NCI-H1105 treated with DMSO at 0.1 percent for 48 hours (cell line): ENCODE data around the gene CELSR1.

Source experiments
- DNase-seq: peaks from one replicate; lab custom pipeline; 2025; lab: John Stamatoyannopoulos, UW

Gene CELSR1

DNA sequence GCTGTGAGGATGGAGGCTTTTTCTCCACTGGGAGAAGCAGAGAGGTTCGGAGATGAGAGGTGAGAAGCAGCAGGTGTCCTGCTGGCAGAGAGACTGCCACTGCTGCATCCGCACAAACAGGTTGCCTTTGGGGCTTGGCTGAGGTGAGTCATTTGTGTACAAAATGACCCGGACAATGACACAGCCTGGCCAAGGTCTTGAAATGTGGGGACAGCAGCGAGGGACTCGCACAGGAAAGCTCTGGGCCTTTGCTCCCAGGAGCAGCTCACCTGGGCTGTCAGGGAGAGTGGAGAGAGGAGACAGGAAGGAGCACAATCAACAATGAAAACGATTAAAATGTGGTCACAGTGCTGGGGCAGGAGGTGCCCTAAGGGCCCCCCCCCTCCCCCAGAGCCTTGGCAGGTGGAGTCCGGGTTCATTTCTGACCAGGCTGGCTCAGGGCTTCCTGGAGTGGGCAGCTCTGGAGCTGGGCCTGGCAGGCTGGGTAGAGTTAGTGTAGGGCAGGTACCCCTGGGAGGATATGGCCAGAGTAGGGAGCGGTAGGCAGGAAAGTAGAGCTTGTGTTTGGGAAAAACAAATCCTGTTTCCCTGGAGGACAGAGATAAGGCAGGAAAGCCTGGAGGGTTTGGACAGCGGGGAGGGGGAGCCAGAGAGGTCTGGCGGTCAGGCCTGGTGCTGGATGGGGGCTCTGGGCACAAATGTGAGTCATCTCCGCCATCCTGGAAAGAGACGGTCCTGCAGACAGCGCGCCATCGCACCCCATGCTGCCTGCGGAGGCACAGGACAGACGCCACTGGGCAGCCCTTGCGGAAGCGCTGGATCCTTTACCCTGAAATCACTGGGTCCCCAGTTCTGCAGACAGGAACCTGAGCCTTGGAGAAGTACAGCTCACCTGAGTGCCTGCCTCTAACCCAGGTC lies 37.8 kb upstream of the CELSR1 start:
- DNase-seq: no peak

GRCh38 chr22:46574438-46574992 lies 37.1 kb upstream of the CELSR1 start:
- DNase-seq: no peak

- no peak for DNase-seq
Observed at GRCh38 chr22:46573781-46574437, 36.5 kb upstream of the CELSR1 start.

DNA sequence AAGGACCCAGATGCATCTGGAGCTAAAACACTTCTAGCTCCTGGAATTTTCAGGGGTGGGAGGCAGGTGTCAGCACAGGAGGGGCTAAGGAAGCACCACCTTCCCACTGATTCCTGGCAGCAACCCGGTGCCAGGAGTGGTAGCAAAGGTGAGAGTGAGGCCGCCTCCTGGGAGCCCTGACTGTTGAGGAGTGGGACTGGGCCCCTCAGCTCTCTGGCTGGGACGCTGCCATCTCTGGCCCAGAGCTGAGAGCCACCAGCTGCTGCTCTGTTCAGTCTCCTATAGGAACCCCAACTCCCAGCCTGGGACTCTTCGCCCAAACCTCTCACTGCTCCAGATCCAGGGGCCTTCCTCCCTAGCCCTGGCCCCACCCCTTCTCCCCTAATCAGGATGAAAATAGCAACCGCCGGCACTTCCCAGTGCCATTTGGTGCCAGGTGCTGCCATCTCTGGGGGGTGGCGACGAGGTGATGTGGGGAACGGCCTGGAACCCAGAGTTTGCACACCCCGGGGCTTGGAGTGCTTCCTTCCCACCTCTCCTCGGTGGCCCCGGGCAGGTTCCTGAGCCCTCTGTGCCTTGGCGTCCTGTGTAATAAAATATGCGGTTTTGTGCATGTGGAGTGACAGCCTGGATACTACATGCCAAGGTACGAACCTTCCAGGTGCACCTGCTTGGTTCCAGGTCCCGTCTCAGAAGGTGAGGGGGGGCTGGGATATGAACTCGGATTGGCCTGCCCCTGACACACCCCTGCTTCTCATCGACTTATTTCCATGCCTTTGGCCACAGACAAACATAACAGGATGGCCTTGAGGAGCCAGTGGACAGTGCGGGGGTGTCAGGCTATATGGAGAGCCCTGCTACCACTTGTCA lies 35.7 kb upstream of the CELSR1 start:
- no peak for DNase-seq

- no peak for DNase-seq
Observed at GRCh38 chr22:46571642-46572250, 34.3 kb upstream of the CELSR1 start.

DNA sequence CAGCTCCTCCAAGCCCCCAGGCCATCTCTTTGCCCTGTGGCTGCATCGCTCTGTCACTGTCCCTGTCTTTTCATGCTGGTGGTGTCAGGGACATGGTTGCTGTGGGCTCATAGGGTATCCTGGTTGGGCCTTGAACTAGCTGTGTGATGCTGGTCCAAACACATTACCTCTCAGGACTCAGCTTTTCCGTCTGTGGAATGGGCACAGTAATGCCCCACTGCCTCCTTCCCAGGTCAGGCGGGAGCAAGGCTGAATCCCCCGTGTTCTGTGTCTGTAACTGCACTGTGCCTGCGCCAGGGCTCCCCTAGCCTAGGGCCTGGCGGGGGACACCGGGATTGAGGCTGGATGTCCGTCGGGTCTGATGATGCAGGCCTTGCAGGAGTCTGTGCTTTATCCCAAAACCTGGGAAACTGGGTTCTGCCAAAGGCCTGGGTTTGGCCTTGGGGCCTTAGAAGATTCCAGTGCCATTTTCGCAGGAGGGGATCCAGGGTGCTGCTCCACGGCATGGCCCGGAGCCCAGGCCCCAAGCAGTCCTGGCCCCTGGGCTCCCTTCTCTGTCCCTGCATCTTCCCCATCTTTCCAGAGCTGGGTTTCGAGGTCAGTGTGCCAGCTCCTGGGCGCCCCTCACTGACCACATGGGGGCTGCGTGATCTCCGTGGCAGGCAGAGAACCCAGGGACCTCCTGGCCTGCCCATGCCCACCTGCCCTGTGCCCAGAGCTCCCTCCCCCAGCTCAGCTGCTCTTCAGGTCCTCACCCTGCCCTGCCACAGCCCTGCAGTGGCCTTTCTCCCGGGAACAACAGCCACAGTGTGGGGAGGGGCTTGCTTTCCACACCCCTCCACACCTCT lies 32.7 kb upstream of the CELSR1 start:
- DNase-seq: no peak

DNA sequence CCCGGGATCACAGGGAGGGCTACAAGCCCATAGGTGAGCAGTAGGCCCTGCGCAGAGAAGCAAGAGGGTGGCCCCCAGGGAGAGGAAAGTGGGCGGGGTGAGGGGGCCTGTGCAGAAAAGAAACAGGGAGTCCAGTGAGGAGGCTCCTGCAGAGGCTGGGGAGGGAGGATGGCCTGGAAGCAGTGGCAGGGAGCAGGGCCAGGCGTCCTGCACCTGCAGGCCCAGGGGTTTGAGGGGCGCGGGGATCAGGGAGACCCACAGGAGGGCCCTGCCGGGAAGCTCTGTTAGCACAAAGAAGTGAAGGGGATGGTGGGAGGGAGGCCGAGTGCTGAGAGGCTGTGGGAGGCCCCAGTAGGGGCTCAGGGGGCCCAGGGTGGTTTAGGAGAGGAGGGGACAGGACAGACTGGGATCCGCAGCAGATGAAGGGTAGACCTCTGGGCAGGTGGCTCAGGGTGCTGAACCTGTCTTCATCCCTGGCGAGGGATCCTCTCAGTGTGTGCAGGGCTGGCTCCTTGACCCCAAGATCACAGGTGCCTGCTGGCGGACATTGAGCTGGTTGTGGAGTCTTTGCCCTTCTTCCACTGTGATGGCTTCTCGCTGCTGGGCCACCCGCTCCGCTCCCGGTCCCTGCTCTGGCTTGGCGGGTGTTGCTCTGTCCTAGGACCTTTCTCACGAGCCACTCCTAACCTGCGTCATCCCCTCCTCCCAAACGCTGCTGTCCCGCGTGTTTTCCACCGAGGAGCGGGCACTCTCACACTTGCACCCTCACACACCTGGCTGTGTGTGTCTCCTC lies 31.8 kb upstream of the CELSR1 start:
- no peak for DNase-seq

GRCh38 chr22:46568102-46568809 lies 30.8 kb upstream of the CELSR1 start:
- no peak for DNase-seq

DNA sequence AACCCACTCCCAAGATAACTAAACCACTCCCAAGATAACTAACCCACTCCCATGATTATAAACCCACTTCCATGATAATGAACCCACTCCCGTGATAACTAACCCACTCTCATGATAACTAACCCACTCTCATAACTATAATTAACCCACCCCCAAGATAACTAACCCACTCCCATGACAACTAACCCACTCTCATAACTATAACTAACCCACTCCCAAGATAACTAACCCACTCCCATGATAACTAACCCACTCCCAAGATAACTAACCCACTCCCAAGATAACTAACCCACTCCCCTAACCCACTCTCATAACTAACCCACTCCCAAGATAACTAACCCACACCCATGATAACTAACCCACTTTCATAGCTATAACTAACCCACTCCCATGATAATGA lies 30.1 kb upstream of the CELSR1 start:
- no peak for DNase-seq

GRCh38 chr22:46564084-46564714 lies 26.8 kb upstream of the CELSR1 start:
- DNase-seq: no peak

DNA sequence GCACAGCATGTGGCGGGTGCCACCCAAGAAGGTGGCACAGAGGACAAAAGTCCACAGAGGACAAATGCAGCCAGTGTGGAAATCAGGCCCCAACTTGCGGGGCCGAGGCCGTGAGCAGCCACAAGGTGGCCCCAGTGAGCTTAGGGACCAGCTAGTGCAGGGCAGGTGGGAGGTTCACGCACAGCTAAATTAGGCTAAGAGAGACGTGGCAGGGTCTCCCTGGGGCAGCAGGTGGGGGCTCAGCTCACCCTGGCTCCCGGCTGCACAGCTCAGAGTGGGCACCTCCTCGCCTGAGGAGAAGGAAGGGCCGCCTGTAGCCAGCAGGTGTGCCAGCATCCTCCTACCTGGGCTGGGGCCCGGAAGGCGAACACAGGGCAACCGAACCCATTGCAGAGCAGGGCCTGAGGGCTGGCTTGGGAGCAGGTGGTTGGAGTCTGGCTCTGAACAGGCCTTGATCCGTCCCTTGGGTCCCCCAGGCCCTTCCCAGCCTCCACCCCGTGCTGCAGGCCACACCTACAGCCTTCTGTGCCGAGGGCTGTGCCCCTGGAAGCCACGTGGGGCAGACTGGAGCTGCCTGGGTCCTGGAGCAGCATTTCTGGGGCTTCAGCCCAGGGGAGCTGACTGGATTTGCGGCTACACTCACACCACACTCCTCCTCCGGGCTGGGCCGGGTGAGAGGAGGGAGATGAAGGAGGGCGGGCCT lies 26.1 kb upstream of the CELSR1 start:
- DNase-seq: peak; percentile 5

- DNase-seq: no peak
Observed at GRCh38 chr22:46561435-46561905, 24.1 kb upstream of the CELSR1 start.

- no peak for DNase-seq
Observed at GRCh38 chr22:46560696-46561295, 23.4 kb upstream of the CELSR1 start.

DNA sequence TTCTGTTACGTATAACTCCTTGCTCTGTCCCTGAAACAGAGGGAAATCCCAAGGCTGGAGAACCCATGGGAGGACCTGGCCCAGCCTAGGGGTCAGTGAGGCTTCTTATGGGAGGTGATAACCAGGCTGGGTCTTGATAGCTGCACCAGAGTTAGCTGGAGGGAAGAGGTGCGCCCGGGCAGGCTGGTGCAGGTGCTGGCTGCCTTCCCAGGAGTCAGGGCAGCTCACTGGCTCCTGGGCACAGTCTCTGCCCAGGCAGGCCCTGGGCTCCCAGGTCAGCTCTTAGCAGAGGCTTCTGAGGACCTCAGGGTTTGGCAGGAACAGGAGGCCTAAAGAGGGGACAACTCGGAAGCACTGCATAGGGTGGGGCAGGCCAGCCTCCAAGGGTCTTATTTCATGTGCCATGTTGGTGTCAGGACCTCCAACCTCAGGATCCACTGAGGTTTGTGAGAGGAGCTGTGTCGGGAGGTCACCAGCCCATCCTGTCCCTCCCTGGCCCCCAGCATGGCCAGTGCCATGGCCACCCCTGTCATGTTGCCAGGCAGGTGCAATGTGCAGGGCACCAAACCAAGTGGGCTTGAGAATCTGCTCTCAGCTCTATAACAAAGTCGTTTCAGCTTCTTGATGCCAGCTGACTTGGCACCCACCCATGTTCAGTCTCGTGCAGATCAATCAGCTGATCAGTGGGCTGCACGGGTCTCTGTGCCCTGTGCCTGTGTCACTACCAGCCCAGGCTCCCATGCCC lies 20.5 kb upstream of the CELSR1 start:
- peak; percentile 24 for DNase-seq

DNA sequence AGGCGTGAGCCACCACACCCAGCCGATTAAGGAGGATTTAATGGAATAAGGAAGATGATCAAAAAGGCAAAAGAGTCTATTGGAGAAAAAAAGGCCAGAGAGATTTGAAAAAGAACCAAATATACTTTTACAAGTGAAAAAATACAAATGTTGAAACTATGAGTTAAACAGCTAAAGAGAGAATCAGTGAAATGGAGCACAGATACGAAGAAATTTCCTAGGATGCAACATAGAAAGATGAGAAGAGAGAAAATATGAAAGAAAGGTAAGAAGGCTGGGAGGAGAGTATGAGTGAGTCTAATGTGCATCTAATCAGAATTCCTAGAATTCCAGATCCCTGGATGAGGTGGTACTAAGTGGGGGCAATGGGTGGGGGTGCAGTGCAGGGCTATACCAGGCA lies 19.4 kb upstream of the CELSR1 start:
- DNase-seq: no peak

DNA sequence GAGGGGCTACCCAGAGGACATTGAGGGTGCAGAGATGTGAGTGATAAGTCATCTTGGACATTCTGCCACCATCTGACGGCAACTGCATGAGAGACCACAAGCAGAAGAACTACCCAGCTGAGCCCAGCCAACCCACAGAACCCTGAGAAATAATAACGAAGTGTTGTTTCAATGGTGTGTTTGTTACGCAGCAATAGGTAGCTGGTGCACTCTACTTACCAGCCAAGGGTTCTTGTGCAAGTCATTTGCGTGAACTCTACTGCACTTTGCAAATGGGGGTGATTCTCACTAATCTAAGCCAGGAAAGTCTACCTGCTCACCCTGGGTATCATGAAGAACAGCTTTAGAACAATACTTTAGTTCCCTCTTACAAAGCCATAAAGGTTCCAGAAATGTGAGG lies 15.8 kb upstream of the CELSR1 start:
- no peak for DNase-seq

DNA sequence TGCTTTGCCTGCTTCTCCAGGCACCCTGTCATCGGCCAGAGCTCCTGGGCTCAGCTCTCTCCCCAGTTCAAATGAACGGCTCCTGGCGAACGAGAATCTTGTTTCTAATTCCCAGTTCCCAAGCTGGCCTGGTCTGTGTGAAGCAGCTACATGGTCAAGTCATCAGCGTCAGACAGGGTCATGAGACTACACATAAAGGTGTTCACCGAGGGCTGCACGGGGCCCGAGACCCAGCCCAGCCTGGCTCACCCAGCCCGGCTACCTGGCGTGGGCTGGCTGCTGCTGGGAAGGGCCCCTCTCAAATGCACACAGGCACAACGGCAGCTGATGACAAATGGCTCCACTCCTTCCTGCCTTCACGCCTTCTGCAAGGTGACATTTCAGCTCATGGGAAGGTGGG lies 14.6 kb upstream of the CELSR1 start:
- no peak for DNase-seq
